ENCODE data around the gene PPCS.

Gene PPCS

GRCh38 chr1:42429603-42430002 lies 26.7 kb upstream of the PPCS start:
- Histone ChIP-seq H3K4me3 (ENCODE audit: low read length) (no peak overlapping the region), H3K27ac (ENCODE audit: low read depth, low read length) (no peak overlapping the region), H4K8ac (ENCODE audit: low read depth, low read length) (no peak overlapping the region), H3K23ac (ENCODE audit: low read length) (no peak overlapping the region), H3K79me1 (ENCODE audit: low read length) (no peaks in the 10 kb centered on the region), H3K36me3 (ENCODE audit: control insufficient read depth, insufficient read depth, low read length) (no peaks in the 10 kb centered on the region), H3K4me2 (ENCODE audit: low read length) (no peak overlapping the region), H3K9ac (ENCODE audit: low read length) (no peak overlapping the region), H3K79me2 (ENCODE audit: control insufficient read depth, insufficient read depth, low read length) (no peaks in the 10 kb centered on the region), H4K5ac (ENCODE audit: low read length) (no peak overlapping the region), H2BK120ac (ENCODE audit: low read depth, low read length) (no peak overlapping the region), H2BK5ac (ENCODE audit: low read length) (no peak overlapping the region), H2AK5ac (ENCODE audit: low read length) (no peak overlapping the region), H2BK15ac (replicated peaks; ENCODE audit: low read depth) (no peak overlapping the region), H3K27me3 (ENCODE audit: insufficient read depth, low read length, poor library complexity) (no peaks in the 10 kb centered on the region), H3K4me1 (ENCODE audit: control insufficient read depth, low read depth, low read length) (peaks cover 3% of the 10 kb centered on the region), H3K18ac (ENCODE audit: low read length) (peak overlapping the region; percentile 66), H3K4ac (ENCODE audit: low read depth, low read length) (no peak overlapping the region), H3K56ac (ENCODE audit: low read length) (no peak overlapping the region)
- no CpG with 5 or more reads among the region's 1 CpG for whole genome bisulfite sequencing (ENCODE audit: extremely low coverage, insufficient coverage, low lambda C conversion rate)
- peak; percentile 61 for DNase-seq

- no CpG with 5 or more reads among the region's 3 CpGs for WGBS (ENCODE audit: extremely low coverage, insufficient coverage, low lambda C conversion rate)
- Histone ChIP-seq H3K4me1 (ENCODE audit: control insufficient read depth, low read depth, low read length) (peaks cover 3% of the 10 kb centered on the region), H2AK5ac (ENCODE audit: low read length) (no peak overlapping the region), H3K36me3 (ENCODE audit: control insufficient read depth, insufficient read depth, low read length) (no peaks in the 10 kb centered on the region), H3K18ac (ENCODE audit: low read length) (no peak overlapping the region), H4K8ac (ENCODE audit: low read depth, low read length) (no peak overlapping the region), H2BK120ac (ENCODE audit: low read depth, low read length) (no peak overlapping the region), H3K4ac (ENCODE audit: low read depth, low read length) (no peak overlapping the region), H3K23ac (ENCODE audit: low read length) (no peak overlapping the region), H3K27ac (ENCODE audit: low read depth, low read length) (no peak overlapping the region), H3K4me3 (ENCODE audit: low read length) (no peak overlapping the region), H3K4me2 (ENCODE audit: low read length) (no peak overlapping the region), H3K79me1 (ENCODE audit: low read length) (no peaks in the 10 kb centered on the region), H3K56ac (ENCODE audit: low read length) (no peak overlapping the region), H3K9ac (ENCODE audit: low read length) (no peak overlapping the region), H2BK15ac (replicated peaks; ENCODE audit: low read depth) (no peak overlapping the region), H3K79me2 (ENCODE audit: control insufficient read depth, insufficient read depth, low read length) (no peaks in the 10 kb centered on the region), H2BK5ac (ENCODE audit: low read length) (no peak overlapping the region), H3K27me3 (ENCODE audit: insufficient read depth, low read length, poor library complexity) (no peaks in the 10 kb centered on the region), H4K5ac (ENCODE audit: low read length) (no peak overlapping the region)
- DNase-seq = no peak
Measured at GRCh38 chr1:42430286-42431135, 25.8 kb upstream of the PPCS start.

GRCh38 chr1:42431514-42431913 lies 24.8 kb upstream of the PPCS start:
- no peaks in the 10 kb centered on the region for H3K79me1 ChIP-seq (ENCODE audit: low read length)
- H2BK120ac ChIP-seq (ENCODE audit: low read depth, low read length) = no peak overlapping the region
- H3K36me3 ChIP-seq (ENCODE audit: control insufficient read depth, insufficient read depth, low read length) = no peaks in the 10 kb centered on the region
- H3K4me3 ChIP-seq (ENCODE audit: low read length) = no peak overlapping the region
- H2BK5ac ChIP-seq (ENCODE audit: low read length) = no peak overlapping the region
- H3K4me1 ChIP-seq (ENCODE audit: control insufficient read depth, low read depth, low read length) = peaks cover 3% of the 10 kb centered on the region
- no peak overlapping the region for H3K27ac ChIP-seq (ENCODE audit: low read depth, low read length)
- no peaks in the 10 kb centered on the region for H3K79me2 ChIP-seq (ENCODE audit: control insufficient read depth, insufficient read depth, low read length)
- H3K9ac ChIP-seq (ENCODE audit: low read length) = no peak overlapping the region
- H3K56ac ChIP-seq (ENCODE audit: low read length) = no peak overlapping the region
- no peak overlapping the region for H2BK15ac ChIP-seq (replicated peaks; ENCODE audit: low read depth)
- no peak for DNase-seq
- H3K23ac ChIP-seq (ENCODE audit: low read length) = no peak overlapping the region
- no peak overlapping the region for H2AK5ac ChIP-seq (ENCODE audit: low read length)
- no CpG with 5 or more reads among the region's 3 CpGs for WGBS (ENCODE audit: extremely low coverage, insufficient coverage, low lambda C conversion rate)
- H3K18ac ChIP-seq (ENCODE audit: low read length) = no peak overlapping the region
- no peak overlapping the region for H3K4ac ChIP-seq (ENCODE audit: low read depth, low read length)
- no peak overlapping the region for H3K4me2 ChIP-seq (ENCODE audit: low read length)
- H4K5ac ChIP-seq (ENCODE audit: low read length) = no peak overlapping the region
- H4K8ac ChIP-seq (ENCODE audit: low read depth, low read length) = no peak overlapping the region
- H3K27me3 ChIP-seq (ENCODE audit: insufficient read depth, low read length, poor library complexity) = no peaks in the 10 kb centered on the region

- Histone ChIP-seq H3K27me3 (ENCODE audit: insufficient read depth, low read length, poor library complexity) (no peaks in the 10 kb centered on the region), H3K79me1 (ENCODE audit: low read length) (no peaks in the 10 kb centered on the region), H2AK5ac (ENCODE audit: low read length) (no peak overlapping the region), H4K8ac (ENCODE audit: low read depth, low read length) (no peak overlapping the region), H2BK120ac (ENCODE audit: low read depth, low read length) (no peak overlapping the region), H3K79me2 (ENCODE audit: control insufficient read depth, insufficient read depth, low read length) (no peaks in the 10 kb centered on the region), H3K36me3 (ENCODE audit: control insufficient read depth, insufficient read depth, low read length) (no peaks in the 10 kb centered on the region), H3K27ac (ENCODE audit: low read depth, low read length) (no peak overlapping the region), H3K56ac (ENCODE audit: low read length) (no peak overlapping the region), H3K4me2 (ENCODE audit: low read length) (no peak overlapping the region), H3K4ac (ENCODE audit: low read depth, low read length) (no peak overlapping the region), H4K5ac (ENCODE audit: low read length) (no peak overlapping the region), H2BK15ac (replicated peaks; ENCODE audit: low read depth) (no peak overlapping the region), H3K18ac (ENCODE audit: low read length) (no peak overlapping the region), H3K23ac (ENCODE audit: low read length) (no peak overlapping the region), H3K9ac (ENCODE audit: low read length) (no peak overlapping the region), H3K4me3 (ENCODE audit: low read length) (no peak overlapping the region), H2BK5ac (ENCODE audit: low read length) (no peak overlapping the region), H3K4me1 (ENCODE audit: control insufficient read depth, low read depth, low read length) (peaks cover 3% of the 10 kb centered on the region)
- WGBS (ENCODE audit: extremely low coverage, insufficient coverage, low lambda C conversion rate) = no CpG with 5 or more reads among the region's 4 CpGs
- peak; percentile 58 for DNase-seq
Measured at GRCh38 chr1:42432714-42433113, 23.6 kb upstream of the PPCS start.

GRCh38 chr1:42433369-42433768 lies 23.0 kb upstream of the PPCS start:
- no CpG with 5 or more reads among the region's 6 CpGs for WGBS (ENCODE audit: extremely low coverage, insufficient coverage, low lambda C conversion rate)

GRCh38 chr1:42434340-42434739 lies 22.0 kb upstream of the PPCS start:
- Histone ChIP-seq H3K79me1 (ENCODE audit: low read length) (no peaks in the 10 kb centered on the region), H3K27ac (ENCODE audit: low read depth, low read length) (no peak overlapping the region), H3K4me3 (ENCODE audit: low read length) (no peak overlapping the region), H3K79me2 (ENCODE audit: control insufficient read depth, insufficient read depth, low read length) (no peaks in the 10 kb centered on the region), H3K56ac (ENCODE audit: low read length) (no peak overlapping the region), H3K18ac (ENCODE audit: low read length) (no peak overlapping the region), H3K9ac (ENCODE audit: low read length) (no peak overlapping the region), H4K5ac (ENCODE audit: low read length) (no peak overlapping the region), H3K27me3 (ENCODE audit: insufficient read depth, low read length, poor library complexity) (no peaks in the 10 kb centered on the region), H3K4me2 (ENCODE audit: low read length) (no peak overlapping the region), H2BK5ac (ENCODE audit: low read length) (no peak overlapping the region), H3K23ac (ENCODE audit: low read length) (no peak overlapping the region), H3K4me1 (ENCODE audit: control insufficient read depth, low read depth, low read length) (peaks cover 3% of the 10 kb centered on the region), H3K4ac (ENCODE audit: low read depth, low read length) (no peak overlapping the region), H2BK15ac (replicated peaks; ENCODE audit: low read depth) (no peak overlapping the region), H3K36me3 (ENCODE audit: control insufficient read depth, insufficient read depth, low read length) (no peaks in the 10 kb centered on the region), H4K8ac (ENCODE audit: low read depth, low read length) (no peak overlapping the region), H2BK120ac (ENCODE audit: low read depth, low read length) (no peak overlapping the region), H2AK5ac (ENCODE audit: low read length) (no peak overlapping the region)
- WGBS (ENCODE audit: extremely low coverage, insufficient coverage, low lambda C conversion rate) = no CpG with 5 or more reads among the region's 4 CpGs
- DNase-seq = no peak

More at GRCh38 chr1:42433369-42433768, 23.0 kb upstream of the PPCS start:
- H3K4me1 ChIP-seq (ENCODE audit: control insufficient read depth, low read depth, low read length) = peaks cover 3% of the 10 kb centered on the region
- no peak overlapping the region for H2BK5ac ChIP-seq (ENCODE audit: low read length)
- peak; percentile 34 for DNase-seq
- no peak overlapping the region for H2BK15ac ChIP-seq (replicated peaks; ENCODE audit: low read depth)
- H4K8ac ChIP-seq (ENCODE audit: low read depth, low read length) = no peak overlapping the region
- H2AK5ac ChIP-seq (ENCODE audit: low read length) = no peak overlapping the region
- no peak overlapping the region for H3K23ac ChIP-seq (ENCODE audit: low read length)
- no peak overlapping the region for H3K4me3 ChIP-seq (ENCODE audit: low read length)
- no peak overlapping the region for H3K56ac ChIP-seq (ENCODE audit: low read length)
- no peaks in the 10 kb centered on the region for H3K27me3 ChIP-seq (ENCODE audit: insufficient read depth, low read length, poor library complexity)
- no peak overlapping the region for H2BK120ac ChIP-seq (ENCODE audit: low read depth, low read length)
- no peak overlapping the region for H3K4ac ChIP-seq (ENCODE audit: low read depth, low read length)
- H3K9ac ChIP-seq (ENCODE audit: low read length) = no peak overlapping the region
- H3K18ac ChIP-seq (ENCODE audit: low read length) = no peak overlapping the region
- no peak overlapping the region for H3K4me2 ChIP-seq (ENCODE audit: low read length)
- H3K36me3 ChIP-seq (ENCODE audit: control insufficient read depth, insufficient read depth, low read length) = no peaks in the 10 kb centered on the region
- no peak overlapping the region for H3K27ac ChIP-seq (ENCODE audit: low read depth, low read length)
- H3K79me1 ChIP-seq (ENCODE audit: low read length) = no peaks in the 10 kb centered on the region
- no peak overlapping the region for H4K5ac ChIP-seq (ENCODE audit: low read length)
- no peaks in the 10 kb centered on the region for H3K79me2 ChIP-seq (ENCODE audit: control insufficient read depth, insufficient read depth, low read length)

Measured in mesendoderm (in vitro differentiated cells).